Measurements from ENCODE around the gene CD320.
"Not testable (repeated sequence)": the region's sequence is repeated elsewhere in the genome, so short reads cannot be mapped to it uniquely, and the experiment has no call there.

Gene CD320

GRCh38 chr19:8333767-8334457 is 25.8 kb upstream of the CD320 start:
- no peak for DNase-seq (ENCODE audit: low read depth)

GRCh38 chr19:8332976-8333766 is 25.0 kb upstream of the CD320 start:
- DNase-seq (ENCODE audit: low read depth), result no peak

- DNase-seq (ENCODE audit: low read depth), result no peak
Measured at GRCh38 chr19:8331263-8331845, 23.2 kb upstream of the CD320 start.

DNA sequence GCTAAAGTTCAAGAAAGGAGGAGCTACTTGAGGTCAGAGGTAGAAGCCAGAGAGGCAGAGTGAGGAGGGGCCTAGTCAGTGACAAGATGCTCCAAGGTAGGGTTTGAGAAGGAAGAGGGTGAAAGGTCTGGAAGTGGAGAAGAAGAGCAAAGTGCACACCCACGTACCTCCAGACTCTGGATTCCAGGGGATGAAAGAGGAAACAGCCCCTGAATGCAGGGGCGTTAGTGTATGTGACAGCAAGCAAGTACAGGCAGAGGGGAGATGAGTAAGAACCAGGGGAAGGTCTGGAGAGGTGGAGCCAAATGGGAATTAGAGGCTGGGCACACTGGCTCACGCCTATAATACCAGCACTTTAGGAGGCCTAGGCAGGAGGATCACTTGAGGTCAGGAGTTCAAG is 21.8 kb upstream of the CD320 start:
- no peak for DNase-seq (ENCODE audit: low read depth)

DNA sequence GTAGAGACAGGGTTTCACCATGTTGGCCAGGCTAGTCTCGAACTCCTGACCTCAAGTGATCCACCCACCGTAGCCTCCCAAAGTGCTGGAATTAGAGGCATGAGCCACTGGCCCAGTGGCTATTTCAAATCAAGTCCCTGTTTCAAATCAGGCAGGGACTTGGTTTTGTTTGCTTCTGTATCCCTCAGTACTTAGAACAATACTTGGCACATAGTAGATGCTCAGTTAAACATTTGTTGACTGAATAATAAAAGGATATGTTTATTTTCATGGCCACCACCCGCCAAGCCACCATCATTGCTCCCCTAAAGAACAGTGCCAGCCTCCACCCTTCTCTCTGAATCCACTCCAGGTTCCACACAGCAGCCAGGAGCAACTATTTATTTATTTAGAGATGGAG is 17.3 kb upstream of the CD320 start:
- no peak for DNase-seq (ENCODE audit: low read depth)

DNA sequence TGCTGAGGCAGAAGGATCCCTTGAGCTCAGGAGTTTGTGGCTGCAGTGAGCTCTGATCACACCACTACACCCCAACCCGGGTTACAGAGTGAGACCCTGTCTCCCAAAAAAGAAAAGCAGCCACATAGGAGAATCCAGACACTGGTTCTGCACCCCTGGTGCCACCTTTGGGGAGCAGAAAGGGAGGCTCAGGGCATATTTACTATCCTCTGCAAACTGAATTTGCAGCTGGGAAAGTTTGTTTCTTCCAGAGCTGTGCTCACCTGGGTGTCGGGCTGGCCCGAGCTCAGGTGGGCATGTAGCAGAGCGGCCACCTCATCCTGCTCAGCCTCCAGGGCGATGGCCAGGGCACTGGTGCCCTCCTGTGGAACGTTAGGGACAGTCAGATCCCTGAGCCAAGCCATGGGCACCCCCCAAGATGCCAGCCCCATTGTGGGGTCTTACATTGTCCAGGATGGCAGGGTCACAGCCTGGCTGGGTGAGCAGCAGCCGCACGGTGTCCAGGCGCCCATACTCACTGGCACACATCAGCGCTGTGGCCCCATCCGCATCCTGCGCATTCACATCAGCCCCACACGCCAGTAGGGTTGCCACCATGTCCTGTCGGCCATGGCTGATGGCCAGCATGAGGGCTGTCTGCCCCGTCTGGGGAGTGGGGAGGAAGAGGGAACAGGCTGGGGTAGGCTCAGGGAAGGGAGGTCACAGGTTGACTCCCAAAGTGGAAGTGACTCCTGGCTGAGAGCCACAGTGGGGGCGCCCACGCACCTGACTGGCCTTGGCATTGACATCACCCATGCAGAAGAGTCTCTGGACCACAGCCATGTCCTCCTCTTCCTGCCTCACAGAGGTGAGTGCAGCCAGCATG is 16.3 kb upstream of the CD320 start:
- DNase-seq (ENCODE audit: low read depth), result no peak

GRCh38 chr19:8323781-8324185 is 15.6 kb upstream of the CD320 start:
- DNase-seq (ENCODE audit: low read depth), result no peak

DNA sequence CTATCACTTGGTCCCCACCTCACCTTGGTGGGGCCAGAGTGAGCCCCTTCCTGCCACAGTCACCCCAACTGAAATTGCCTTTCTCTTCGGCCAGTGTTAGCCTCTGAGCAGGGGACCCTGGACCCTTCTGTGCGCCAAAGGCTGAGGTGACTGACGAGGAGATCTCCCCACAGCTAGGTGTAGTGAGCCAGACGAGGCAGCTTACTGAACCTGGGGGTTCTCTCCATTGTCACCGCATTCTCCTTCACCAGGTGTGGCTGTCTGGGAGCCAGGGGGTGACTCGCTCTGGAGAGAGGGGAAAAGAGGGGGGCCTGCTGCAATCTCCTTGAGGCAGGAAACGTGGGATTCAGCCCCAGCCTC is 14.5 kb upstream of the CD320 start:
- DNase-seq (ENCODE audit: low read depth), result no peak

DNA sequence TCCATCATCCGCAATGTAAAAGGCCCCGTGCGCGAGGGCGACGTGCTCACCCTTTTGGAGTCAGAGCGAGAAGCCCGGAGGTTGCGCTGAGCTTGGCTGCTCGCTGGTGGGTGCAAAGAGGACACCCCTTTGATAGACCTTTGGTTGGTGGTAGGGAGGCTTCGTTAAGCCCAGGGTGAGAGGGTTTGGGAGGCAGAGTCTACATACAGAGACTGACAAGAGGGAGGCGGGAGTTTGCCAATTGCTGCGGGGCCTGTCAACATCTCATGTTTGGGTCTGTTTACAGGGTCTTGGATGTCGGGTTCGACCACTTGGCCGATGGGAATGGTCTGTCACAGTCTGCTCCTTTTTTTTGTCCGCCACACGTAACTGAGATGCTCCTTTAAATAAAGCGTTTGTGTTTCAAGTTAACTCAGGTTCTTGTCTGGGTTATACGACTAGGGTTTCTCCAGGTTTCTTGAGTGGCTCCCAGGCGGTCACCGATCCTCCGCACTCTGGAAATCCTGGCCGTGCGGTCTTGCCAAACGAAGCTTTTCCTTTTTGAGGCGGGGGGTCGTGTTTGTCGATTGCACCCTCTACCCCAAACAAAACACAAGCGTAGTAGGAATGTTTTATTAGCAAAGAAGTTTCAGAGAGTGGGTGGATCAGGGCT is 14.0 kb upstream of the CD320 start:
- DNase-seq (ENCODE audit: low read depth), result no peak

DNA sequence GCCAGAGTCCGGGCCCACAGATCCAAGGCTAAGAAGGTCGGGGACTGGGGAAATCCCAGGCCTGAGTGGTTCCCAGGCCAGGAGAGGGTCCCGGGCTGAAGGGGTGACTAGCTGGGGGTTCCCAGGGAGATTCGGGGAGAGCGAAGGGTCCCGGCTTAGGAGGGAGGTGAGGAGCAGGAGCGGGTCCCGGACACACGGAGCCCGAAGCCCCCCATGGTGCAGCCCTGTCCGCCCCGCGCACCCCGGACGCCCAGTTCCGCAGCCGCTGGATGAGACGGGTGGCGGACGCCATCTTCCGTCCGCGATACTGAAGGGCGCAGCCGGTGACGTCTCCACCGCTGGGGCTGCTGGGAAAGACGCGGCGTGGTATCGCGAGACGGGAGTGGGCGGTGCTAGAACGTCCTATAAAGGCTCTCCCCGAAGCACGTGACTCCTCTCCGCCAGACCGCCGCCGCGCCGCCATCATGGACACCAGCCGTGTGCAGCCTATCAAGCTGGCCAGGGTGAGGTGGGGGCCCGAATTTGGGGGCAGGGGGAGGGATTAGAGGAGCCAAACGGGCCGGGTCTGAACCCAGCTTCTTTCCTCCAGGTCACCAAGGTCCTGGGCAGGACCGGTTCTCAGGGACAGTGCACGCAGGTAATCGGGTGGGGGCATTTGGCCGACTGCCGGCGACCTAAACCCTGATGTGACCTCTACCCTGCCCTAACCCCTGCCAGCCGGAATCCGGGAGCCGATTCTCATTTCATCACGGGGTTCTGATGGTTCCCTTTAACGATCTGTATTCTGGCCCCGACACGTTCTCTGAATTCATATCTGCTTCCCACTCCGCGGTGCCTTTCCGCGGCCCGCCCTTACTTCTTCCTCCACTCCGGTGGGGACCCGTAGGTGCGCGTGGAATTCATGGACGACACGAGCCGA is 13.2 kb upstream of the CD320 start, which contains the start of the genes NDUFA7 and RPS28:
Gene NDUFA7, minus strand, starts transcription at position 309 of the 919 bp plus-strand sequence. Its CDS starts 17 bp downstream, at position 292.
Gene RPS28, plus strand, starts transcription at position 430 of the 919 bp plus-strand sequence. Its CDS starts 35 bp downstream, at position 465.
- DNase-seq (ENCODE audit: low read depth), result peak; percentile 90

GRCh38 chr19:8320564-8321066 is 12.5 kb upstream of the CD320 start:
- no peak for DNase-seq (ENCODE audit: low read depth)

GRCh38 chr19:8319807-8320520 is 11.8 kb upstream of the CD320 start:
- DNase-seq (ENCODE audit: low read depth), result no peak

DNA sequence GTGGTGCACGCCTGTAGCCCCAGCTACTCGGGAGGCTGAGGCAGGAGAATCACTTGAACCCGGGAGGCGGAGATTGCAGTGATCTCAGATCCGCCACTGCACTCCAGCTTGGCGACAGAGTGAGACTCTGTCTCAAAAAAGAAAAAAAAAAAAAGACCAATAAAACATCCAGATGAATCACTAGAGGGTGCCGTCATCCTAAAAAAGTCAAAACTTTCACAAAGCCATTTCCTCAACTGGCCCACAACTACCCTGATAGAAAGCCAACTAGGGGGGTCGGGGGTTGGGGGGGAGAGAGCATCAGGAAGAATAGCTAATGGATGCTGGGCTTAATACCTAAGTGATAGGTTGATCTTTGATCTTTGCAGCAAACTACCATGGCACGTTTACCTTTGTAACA is 10.7 kb upstream of the CD320 start:
- not testable (repeated sequence) for DNase-seq (ENCODE audit: low read depth)

GRCh38 chr19:8316351-8317125 is 8.4 kb upstream of the CD320 start:
- DNase-seq (ENCODE audit: low read depth), result no peak

DNA sequence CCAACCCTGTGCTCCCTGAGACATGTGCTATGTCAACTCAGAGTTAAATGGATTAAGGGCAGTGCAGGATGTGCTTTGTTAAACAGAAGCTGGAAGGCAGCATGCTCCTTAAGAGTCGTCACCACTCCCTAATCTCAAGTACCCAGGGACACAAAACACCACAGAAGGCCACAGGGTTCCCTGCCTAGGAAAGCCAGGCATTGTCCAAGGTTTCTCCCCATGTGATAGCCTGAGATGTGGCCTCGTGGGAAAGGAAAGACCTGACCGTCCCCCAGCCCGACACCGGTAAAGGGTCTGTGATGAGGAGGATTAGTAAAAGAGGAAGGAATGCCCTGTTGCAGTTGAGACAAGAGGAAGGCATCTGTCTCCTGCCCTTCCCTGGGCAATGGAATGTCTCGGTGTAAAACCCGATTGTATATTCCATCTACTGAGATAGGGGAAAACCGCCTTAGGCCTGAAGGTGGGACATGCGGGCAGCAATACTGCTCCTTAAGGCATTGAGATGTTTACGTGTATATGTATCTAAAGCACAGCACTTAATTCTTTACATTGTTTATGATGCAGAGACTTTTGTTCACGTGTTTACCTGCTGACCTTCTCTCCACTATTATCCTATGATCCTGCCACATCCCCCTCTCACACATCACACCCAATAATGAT is 7.0 kb upstream of the CD320 start:
- DNase-seq (ENCODE audit: low read depth), result not testable (repeated sequence)

GRCh38 chr19:8311461-8312260 is 3.5 kb upstream of the CD320 start:
- DNase-seq (ENCODE audit: low read depth), result no peak

- no peak for DNase-seq (ENCODE audit: low read depth)
Measured at GRCh38 chr19:8310342-8311055, 2.3 kb upstream of the CD320 start.

Measured in GM04504 (cell line).